ENCODE results near the gene PDZD7. TPM values are rescaled to one million over a fixed set of nuclear protein-coding genes. Genes with fewer than 3 reads are reported as not detected.
A peak's percentile ranks its signal among the peaks of the same experiment; 100 is the strongest.

The PDZD7 gene
- total RNA-seq, 1 donor from 2014 or later: 1.9 TPM

- H3K27me3 Mint-ChIP-seq (ENCODE audit: unreplicated experiment): no peaks in the 10 kb centered on the region
- H3K27ac Mint-ChIP-seq (ENCODE audit: unreplicated experiment): peak overlapping the region; percentile 34
- H3K36me3 Mint-ChIP-seq (ENCODE audit: unreplicated experiment): peaks cover 13% of the 10 kb centered on the region
- DNase-seq (ENCODE audit: extremely low spot score, unreplicated experiment): no peak
- H3K4me3 Mint-ChIP-seq (ENCODE audit: unreplicated experiment): no peak overlapping the region
- peaks cover 5% of the 10 kb centered on the region for H3K4me1 Mint-ChIP-seq (ENCODE audit: unreplicated experiment)
- TF ChIP-seq, protein P1, sequence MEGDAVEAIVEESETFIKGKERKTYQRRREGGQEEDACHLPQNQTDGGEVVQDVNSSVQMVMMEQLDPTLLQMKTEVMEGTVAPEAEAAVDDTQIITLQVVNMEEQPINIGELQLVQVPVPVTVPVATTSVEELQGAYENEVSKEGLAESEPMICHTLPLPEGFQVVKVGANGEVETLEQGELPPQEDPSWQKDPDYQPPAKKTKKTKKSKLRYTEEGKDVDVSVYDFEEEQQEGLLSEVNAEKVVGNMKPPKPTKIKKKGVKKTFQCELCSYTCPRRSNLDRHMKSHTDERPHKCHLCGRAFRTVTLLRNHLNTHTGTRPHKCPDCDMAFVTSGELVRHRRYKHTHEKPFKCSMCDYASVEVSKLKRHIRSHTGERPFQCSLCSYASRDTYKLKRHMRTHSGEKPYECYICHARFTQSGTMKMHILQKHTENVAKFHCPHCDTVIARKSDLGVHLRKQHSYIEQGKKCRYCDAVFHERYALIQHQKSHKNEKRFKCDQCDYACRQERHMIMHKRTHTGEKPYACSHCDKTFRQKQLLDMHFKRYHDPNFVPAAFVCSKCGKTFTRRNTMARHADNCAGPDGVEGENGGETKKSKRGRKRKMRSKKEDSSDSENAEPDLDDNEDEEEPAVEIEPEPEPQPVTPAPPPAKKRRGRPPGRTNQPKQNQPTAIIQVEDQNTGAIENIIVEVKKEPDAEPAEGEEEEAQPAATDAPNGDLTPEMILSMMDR (IDR thresholded peaks at IDR 0.05): no peak
- no peaks in the 10 kb centered on the region for H3K9me3 Mint-ChIP-seq (ENCODE audit: unreplicated experiment)
Observed at GRCh38 chr10:101006593-101007098, 24.3 kb downstream of the PDZD7 start.

- peaks cover 13% of the 10 kb centered on the region for H3K36me3 Mint-ChIP-seq (ENCODE audit: unreplicated experiment)
- peak overlapping the region; percentile 34 for H3K27ac Mint-ChIP-seq (ENCODE audit: unreplicated experiment)
- no peaks in the 10 kb centered on the region for H3K27me3 Mint-ChIP-seq (ENCODE audit: unreplicated experiment)
- no peaks in the 10 kb centered on the region for H3K9me3 Mint-ChIP-seq (ENCODE audit: unreplicated experiment)
- TF ChIP-seq, protein P1 (IDR thresholded peaks at IDR 0.05): no peak
- H3K4me3 Mint-ChIP-seq (ENCODE audit: unreplicated experiment): no peak overlapping the region
- DNase-seq (ENCODE audit: extremely low spot score, unreplicated experiment): no peak
- H3K4me1 Mint-ChIP-seq (ENCODE audit: unreplicated experiment): peaks cover 11% of the 10 kb centered on the region
Observed at GRCh38 chr10:101005869-101006567, 24.9 kb downstream of the PDZD7 start.

DNA sequence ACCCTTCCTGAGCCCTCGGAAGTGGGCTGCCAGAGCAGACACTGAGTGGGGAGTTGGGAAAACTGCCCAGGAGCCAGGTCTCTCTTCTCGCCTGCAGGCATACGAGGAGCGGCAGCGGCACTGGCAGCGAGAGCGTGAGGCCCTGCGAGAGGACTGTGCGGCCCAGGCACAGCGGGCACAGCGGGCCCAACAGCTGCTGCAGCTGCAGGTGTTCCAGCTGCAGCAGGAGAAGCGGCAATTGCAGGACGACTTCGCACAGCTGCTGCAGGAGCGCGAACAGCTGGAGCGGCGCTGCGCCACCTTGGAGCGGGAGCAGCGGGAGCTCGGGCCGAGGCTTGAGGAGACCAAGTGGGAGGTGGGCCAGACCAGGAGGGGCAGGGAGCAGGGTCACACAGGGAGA lies 25.6 kb downstream of the PDZD7 start:
- no peak for DNase-seq (ENCODE audit: extremely low spot score, unreplicated experiment)
- Mint-ChIP-seq H3K9me3 (ENCODE audit: unreplicated experiment) (no peaks in the 10 kb centered on the region), H3K4me3 (ENCODE audit: unreplicated experiment) (no peak overlapping the region), H3K36me3 (ENCODE audit: unreplicated experiment) (peaks cover 13% of the 10 kb centered on the region), H3K27ac (ENCODE audit: unreplicated experiment) (no peak overlapping the region), H3K4me1 (ENCODE audit: unreplicated experiment) (peaks cover 15% of the 10 kb centered on the region), H3K27me3 (ENCODE audit: unreplicated experiment) (no peaks in the 10 kb centered on the region)
- TF ChIP-seq, protein P1 (IDR thresholded peaks at IDR 0.05): no peak

DNA sequence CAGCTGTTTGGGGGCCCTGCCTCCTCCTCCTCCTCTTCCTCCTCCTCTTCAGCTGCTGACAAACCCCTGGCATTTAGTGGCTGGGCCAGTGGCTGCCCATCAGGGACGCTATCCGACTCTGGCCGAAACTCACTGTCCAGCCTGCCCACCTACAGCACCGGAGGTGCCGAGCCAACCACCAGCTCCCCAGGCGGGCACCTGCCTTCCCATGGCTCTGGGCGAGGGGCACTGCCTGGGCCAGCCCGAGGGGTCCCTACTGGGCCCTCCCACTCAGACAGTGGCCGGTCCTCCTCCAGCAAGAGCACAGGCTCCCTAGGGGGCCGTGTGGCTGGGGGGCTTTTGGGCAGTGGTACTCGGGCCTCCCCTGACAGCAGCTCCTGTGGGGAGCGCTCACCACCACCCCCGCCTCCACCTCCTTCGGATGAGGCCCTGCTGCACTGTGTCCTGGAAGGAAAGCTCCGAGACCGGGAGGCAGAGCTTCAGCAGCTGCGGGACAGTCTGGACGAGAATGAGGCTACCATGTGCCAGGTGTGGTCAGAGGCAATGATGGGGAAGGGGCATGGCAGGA lies 27.2 kb downstream of the PDZD7 start:
- TF ChIP-seq, protein P1 (IDR thresholded peaks at IDR 0.05): no peak
- H3K4me3 Mint-ChIP-seq (ENCODE audit: unreplicated experiment): no peak overlapping the region
- DNase-seq (ENCODE audit: extremely low spot score, unreplicated experiment): no peak
- H3K27me3 Mint-ChIP-seq (ENCODE audit: unreplicated experiment): no peaks in the 10 kb centered on the region
- H3K4me1 Mint-ChIP-seq (ENCODE audit: unreplicated experiment): peaks cover 16% of the 10 kb centered on the region
- peaks cover 13% of the 10 kb centered on the region for H3K36me3 Mint-ChIP-seq (ENCODE audit: unreplicated experiment)
- no peak overlapping the region for H3K27ac Mint-ChIP-seq (ENCODE audit: unreplicated experiment)
- no peaks in the 10 kb centered on the region for H3K9me3 Mint-ChIP-seq (ENCODE audit: unreplicated experiment)

DNA sequence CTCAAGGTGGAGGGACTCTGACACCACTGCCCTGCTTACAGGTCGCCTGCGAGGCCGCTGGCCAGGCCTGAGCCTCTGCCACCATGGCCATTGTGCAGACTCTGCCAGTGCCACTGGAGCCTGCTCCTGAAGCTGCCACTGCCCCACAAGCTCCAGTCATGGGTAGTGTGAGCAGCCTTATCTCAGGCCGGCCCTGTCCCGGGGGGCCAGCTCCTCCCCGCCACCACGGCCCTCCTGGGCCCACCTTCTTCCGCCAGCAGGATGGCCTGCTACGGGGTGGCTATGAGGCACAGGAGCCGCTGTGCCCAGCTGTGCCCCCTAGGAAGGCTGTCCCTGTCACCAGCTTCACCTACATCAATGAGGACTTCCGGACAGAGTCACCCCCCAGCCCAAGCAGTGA lies 28.5 kb downstream of the PDZD7 start:
- Mint-ChIP-seq H3K9me3 (ENCODE audit: unreplicated experiment) (no peaks in the 10 kb centered on the region), H3K36me3 (ENCODE audit: unreplicated experiment) (peaks cover 13% of the 10 kb centered on the region), H3K4me3 (ENCODE audit: unreplicated experiment) (no peak overlapping the region), H3K4me1 (ENCODE audit: unreplicated experiment) (peaks cover 23% of the 10 kb centered on the region), H3K27me3 (ENCODE audit: unreplicated experiment) (no peaks in the 10 kb centered on the region), H3K27ac (ENCODE audit: unreplicated experiment) (no peak overlapping the region)
- no peak for DNase-seq (ENCODE audit: extremely low spot score, unreplicated experiment)
- TF ChIP-seq, protein P1 (IDR thresholded peaks at IDR 0.05): no peak

Data from osteocyte (in vitro differentiated cells).